Measurements from ENCODE around the gene RPS2.

RPS2 gene

GRCh38 chr16:2009164-2009711 is 44.6 kb upstream of the RPS2 start:
- TF ChIP-seq PPARA (CRISPR knock-in tag; IDR thresholded peaks at IDR 0.05; ENCODE audit: borderline replicate concordance) (no peak), ZNF70 (CRISPR knock-in tag; IDR thresholded peaks at IDR 0.05) (no peak), BACH2 (CRISPR knock-in tag; IDR thresholded peaks at IDR 0.05; ENCODE audit: borderline replicate concordance) (no peak), TCF4 (CRISPR knock-in tag; IDR thresholded peaks at IDR 0.05; ENCODE audit: borderline replicate concordance) (no peak), RARB (CRISPR knock-in tag; IDR thresholded peaks at IDR 0.05) (no peak), ISL1 (CRISPR knock-in tag; IDR thresholded peaks at IDR 0.05) (no peak), ZNF8 (CRISPR knock-in tag; IDR thresholded peaks at IDR 0.05) (no peak), TOX (CRISPR knock-in tag; IDR thresholded peaks at IDR 0.05; ENCODE audit: borderline replicate concordance) (no peak), GLIS3 (CRISPR knock-in tag; IDR thresholded peaks at IDR 0.05) (no peak), ARNTL (CRISPR knock-in tag; IDR thresholded peaks at IDR 0.05; ENCODE audit: borderline replicate concordance, low read depth) (no peak), SNAI2 (CRISPR knock-in tag; IDR thresholded peaks at IDR 0.05) (no peak), ZFP30 (CRISPR knock-in tag; IDR thresholded peaks at IDR 0.05) (no peak), ZNF565 (CRISPR knock-in tag; conservative IDR thresholded peaks at IDR 0.05; ENCODE audit: low read depth) (no peak)
- TF ChIP-seq, protein P1, sequence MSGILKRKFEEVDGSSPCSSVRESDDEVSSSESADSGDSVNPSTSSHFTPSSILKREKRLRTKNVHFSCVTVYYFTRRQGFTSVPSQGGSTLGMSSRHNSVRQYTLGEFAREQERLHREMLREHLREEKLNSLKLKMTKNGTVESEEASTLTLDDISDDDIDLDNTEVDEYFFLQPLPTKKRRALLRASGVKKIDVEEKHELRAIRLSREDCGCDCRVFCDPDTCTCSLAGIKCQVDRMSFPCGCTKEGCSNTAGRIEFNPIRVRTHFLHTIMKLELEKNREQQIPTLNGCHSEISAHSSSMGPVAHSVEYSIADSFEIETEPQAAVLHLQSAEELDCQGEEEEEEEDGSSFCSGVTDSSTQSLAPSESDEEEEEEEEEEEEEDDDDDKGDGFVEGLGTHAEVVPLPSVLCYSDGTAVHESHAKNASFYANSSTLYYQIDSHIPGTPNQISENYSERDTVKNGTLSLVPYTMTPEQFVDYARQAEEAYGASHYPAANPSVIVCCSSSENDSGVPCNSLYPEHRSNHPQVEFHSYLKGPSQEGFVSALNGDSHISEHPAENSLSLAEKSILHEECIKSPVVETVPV (CRISPR knock-in tag; IDR thresholded peaks at IDR 0.05): no peak
- ATAC-seq: peak; percentile 2; the same call in 2 of the 3 replicates

GRCh38 chr16:2008631-2009163 is 44.1 kb upstream of the RPS2 start:
- no peak for ATAC-seq
- TF ChIP-seq ZFP3 (CRISPR knock-in tag; IDR thresholded peaks at IDR 0.05): no peak
- TF ChIP-seq OSR1 (CRISPR knock-in tag; IDR thresholded peaks at IDR 0.05): no peak
- no peak for TF ChIP-seq ZNF565 (CRISPR knock-in tag; conservative IDR thresholded peaks at IDR 0.05; ENCODE audit: low read depth)
- TF ChIP-seq, protein P2, sequence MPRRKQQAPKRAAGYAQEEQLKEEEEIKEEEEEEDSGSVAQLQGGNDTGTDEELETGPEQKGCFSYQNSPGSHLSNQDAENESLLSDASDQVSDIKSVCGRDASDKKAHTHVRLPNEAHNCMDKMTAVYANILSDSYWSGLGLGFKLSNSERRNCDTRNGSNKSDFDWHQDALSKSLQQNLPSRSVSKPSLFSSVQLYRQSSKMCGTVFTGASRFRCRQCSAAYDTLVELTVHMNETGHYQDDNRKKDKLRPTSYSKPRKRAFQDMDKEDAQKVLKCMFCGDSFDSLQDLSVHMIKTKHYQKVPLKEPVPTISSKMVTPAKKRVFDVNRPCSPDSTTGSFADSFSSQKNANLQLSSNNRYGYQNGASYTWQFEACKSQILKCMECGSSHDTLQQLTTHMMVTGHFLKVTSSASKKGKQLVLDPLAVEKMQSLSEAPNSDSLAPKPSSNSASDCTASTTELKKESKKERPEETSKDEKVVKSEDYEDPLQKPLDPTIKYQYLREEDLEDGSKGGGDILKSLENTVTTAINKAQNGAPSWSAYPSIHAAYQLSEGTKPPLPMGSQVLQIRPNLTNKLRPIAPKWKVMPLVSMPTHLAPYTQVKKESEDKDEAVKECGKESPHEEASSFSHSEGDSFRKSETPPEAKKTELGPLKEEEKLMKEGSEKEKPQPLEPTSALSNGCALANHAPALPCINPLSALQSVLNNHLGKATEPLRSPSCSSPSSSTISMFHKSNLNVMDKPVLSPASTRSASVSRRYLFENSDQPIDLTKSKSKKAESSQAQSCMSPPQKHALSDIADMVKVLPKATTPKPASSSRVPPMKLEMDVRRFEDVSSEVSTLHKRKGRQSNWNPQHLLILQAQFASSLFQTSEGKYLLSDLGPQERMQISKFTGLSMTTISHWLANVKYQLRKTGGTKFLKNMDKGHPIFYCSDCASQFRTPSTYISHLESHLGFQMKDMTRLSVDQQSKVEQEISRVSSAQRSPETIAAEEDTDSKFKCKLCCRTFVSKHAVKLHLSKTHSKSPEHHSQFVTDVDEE (CRISPR knock-in tag; IDR thresholded peaks at IDR 0.05): no peak
- no peak for TF ChIP-seq ZNF70 (CRISPR knock-in tag; IDR thresholded peaks at IDR 0.05)
- TF ChIP-seq TCF4 (CRISPR knock-in tag; IDR thresholded peaks at IDR 0.05; ENCODE audit: borderline replicate concordance): no peak
- TF ChIP-seq BACH2 (CRISPR knock-in tag; IDR thresholded peaks at IDR 0.05; ENCODE audit: borderline replicate concordance): no peak
- TF ChIP-seq TOX (CRISPR knock-in tag; IDR thresholded peaks at IDR 0.05; ENCODE audit: borderline replicate concordance): no peak
- no peak for TF ChIP-seq CREB5 (CRISPR knock-in tag; IDR thresholded peaks at IDR 0.05; ENCODE audit: low read depth)
- TF ChIP-seq ISL1 (CRISPR knock-in tag; IDR thresholded peaks at IDR 0.05): no peak
- TF ChIP-seq POU6F1 (CRISPR knock-in tag; IDR thresholded peaks at IDR 0.05; ENCODE audit: borderline replicate concordance, low read depth): no peak
- no peak for TF ChIP-seq ZNF8 (CRISPR knock-in tag; IDR thresholded peaks at IDR 0.05)
- TF ChIP-seq PPARA (CRISPR knock-in tag; IDR thresholded peaks at IDR 0.05; ENCODE audit: borderline replicate concordance): no peak
- no peak for TF ChIP-seq GLIS3 (CRISPR knock-in tag; IDR thresholded peaks at IDR 0.05)
- no peak for TF ChIP-seq SNAI2 (CRISPR knock-in tag; IDR thresholded peaks at IDR 0.05)
- TF ChIP-seq ZFP30 (CRISPR knock-in tag; IDR thresholded peaks at IDR 0.05): no peak
- no peak for TF ChIP-seq RARB (CRISPR knock-in tag; IDR thresholded peaks at IDR 0.05)

GRCh38 chr16:2008009-2008526 is 43.4 kb upstream of the RPS2 start:
- ATAC-seq: no peak
- TF ChIP-seq, protein P2 (CRISPR knock-in tag; IDR thresholded peaks at IDR 0.05): no peak
- no peak for TF ChIP-seq ISL1 (CRISPR knock-in tag; IDR thresholded peaks at IDR 0.05)
- no peak for TF ChIP-seq TCF4 (CRISPR knock-in tag; IDR thresholded peaks at IDR 0.05; ENCODE audit: borderline replicate concordance)
- TF ChIP-seq, protein P1 (CRISPR knock-in tag; IDR thresholded peaks at IDR 0.05): no peak
- TF ChIP-seq ZFP3 (CRISPR knock-in tag; IDR thresholded peaks at IDR 0.05): no peak
- no peak for TF ChIP-seq ZFP30 (CRISPR knock-in tag; IDR thresholded peaks at IDR 0.05)

Data from SK-N-SH treated with all-trans-retinoic acid at 6 μM for 48 hours (cell line).